Suprapubic skin (tissue), 4 donors: ENCODE data around the gene MAD2L1. TPM values are rescaled to one million over a fixed set of nuclear protein-coding genes. Genes with fewer than 3 reads are reported as not detected.
A peak's percentile ranks its signal among the peaks of the same experiment; 100 is the strongest.

ENCODE experiments used
- DNase-seq, 2 donors: peaks; one replicate each; pipeline ENCODE4 v3.0.0-alpha.2; 2019; ENCODE audit warnings: low spot score in 2 of 2
- H3K27ac ChIP-seq: fragments of 200-600 bp; sonication (generic); one replicate; pipeline ENCODE4 v1.5.1; 2019
- H3K27me3 ChIP-seq: fragments of 200-600 bp; sonication (generic); one replicate; pipeline ENCODE4 v1.5.1; 2019
- H3K36me3 ChIP-seq: fragments of 200-600 bp; sonication (generic); one replicate; pipeline ENCODE4 v1.5.1; 2019
- H3K4me1 ChIP-seq: fragments of 200-600 bp; sonication (generic); one replicate; pipeline ENCODE4 v1.5.1; 2019
- H3K4me3 ChIP-seq: fragments of 200-600 bp; sonication (generic); one replicate; pipeline ENCODE4 v1.5.1; 2019; ENCODE audit warnings: mild to moderate bottlenecking
- H3K9me3 ChIP-seq: fragments of 200-600 bp; sonication (generic); one replicate; pipeline ENCODE4 v1.5.1; 2019
- EP300 ChIP-seq: sonication (generic); formaldehyde crosslinking; IDR thresholded peaks from one replicate; pipeline ENCODE4 v1.6.1; 2017; ENCODE audit warnings: antibody characterized with exemption
- POLR2A ChIP-seq, 2 donors: fragments of 450-650 bp; IDR thresholded peaks; one replicate each; pipeline ENCODE4 v1.6.1; 2017; ENCODE audit warnings: antibody characterized with exemption in 2 of 2, mild to moderate bottlenecking in 2 of 2, moderate library complexity in 2 of 2
- POLR2AphosphoS5 ChIP-seq, 3 donors: sonication (generic); formaldehyde crosslinking; IDR thresholded peaks; one replicate each; pipeline ENCODE4 v1.6.1; 2017; ENCODE audit warnings: antibody characterized with exemption in 3 of 3
- WGBS: methylation state at CpG from one replicate; pipeline ENCODE4 v1.1.5; 2018; 5-methylcytosine and 5-hydroxymethylcytosine counted together
- total RNA-seq, 4 donors: library from RNA; depleted of rRNA; stranded (reverse); fragments of >200 nt; gene quantifications; one replicate each; pipeline ENCODE4 v1.1.0, GENCODE V29; 2016
- TF ChIP-seq, protein P1 (sequence below), 2 donors: fragments of 200-600 bp in 1 of 2; fragments of 450-650 bp in 1 of 2; sonication (generic) in 1 of 2; IDR thresholded peaks; one replicate each; pipeline ENCODE4 v1.5.1; 2016 to 2019; ENCODE audit warnings: antibody characterized with exemption in 2 of 2, mild to moderate bottlenecking in 1 of 2, moderate library complexity in 1 of 2

The MAD2L1 gene
- total RNA-seq, 4 donors from 2014 or later, result 0.68 to 3.0 (median 1.3) TPM

DNA sequence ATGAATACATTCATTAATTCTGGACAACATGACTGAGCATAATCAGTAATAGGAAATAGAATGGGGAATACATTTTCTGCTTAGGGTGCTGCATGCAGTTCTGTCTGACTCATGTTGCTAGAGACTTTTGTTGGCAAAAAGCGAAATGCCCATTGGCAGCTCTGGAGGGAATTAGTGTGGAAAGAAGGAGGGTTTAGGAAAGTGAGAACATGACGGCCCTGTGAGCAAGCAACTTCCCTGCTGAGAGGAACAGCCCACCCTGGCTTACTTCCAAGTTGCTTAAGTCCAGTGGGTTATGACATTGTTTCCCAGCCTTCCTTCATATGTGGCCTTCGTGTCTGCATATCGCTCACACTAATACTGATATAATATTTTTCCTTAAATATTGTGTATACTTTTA lies 13.8 kb downstream of the MAD2L1 start:
- no peaks in the 10 kb centered on the region for H3K9me3 ChIP-seq
- no peaks in the 10 kb centered on the region for H3K36me3 ChIP-seq
- no peak overlapping the region for H3K27ac ChIP-seq
- WGBS, result 74% methylated on average over 4 of the region's 4 CpGs
- DNase-seq, result no peak
- TF ChIP-seq, protein P1, sequence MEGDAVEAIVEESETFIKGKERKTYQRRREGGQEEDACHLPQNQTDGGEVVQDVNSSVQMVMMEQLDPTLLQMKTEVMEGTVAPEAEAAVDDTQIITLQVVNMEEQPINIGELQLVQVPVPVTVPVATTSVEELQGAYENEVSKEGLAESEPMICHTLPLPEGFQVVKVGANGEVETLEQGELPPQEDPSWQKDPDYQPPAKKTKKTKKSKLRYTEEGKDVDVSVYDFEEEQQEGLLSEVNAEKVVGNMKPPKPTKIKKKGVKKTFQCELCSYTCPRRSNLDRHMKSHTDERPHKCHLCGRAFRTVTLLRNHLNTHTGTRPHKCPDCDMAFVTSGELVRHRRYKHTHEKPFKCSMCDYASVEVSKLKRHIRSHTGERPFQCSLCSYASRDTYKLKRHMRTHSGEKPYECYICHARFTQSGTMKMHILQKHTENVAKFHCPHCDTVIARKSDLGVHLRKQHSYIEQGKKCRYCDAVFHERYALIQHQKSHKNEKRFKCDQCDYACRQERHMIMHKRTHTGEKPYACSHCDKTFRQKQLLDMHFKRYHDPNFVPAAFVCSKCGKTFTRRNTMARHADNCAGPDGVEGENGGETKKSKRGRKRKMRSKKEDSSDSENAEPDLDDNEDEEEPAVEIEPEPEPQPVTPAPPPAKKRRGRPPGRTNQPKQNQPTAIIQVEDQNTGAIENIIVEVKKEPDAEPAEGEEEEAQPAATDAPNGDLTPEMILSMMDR (IDR thresholded peaks at IDR 0.05), result no peak
- no peak for TF ChIP-seq EP300
- TF ChIP-seq POLR2A (IDR thresholded peaks at IDR 0.05), result no peak
- no peak for TF ChIP-seq POLR2AphosphoS5 (IDR thresholded peaks at IDR 0.05)
- H3K27me3 ChIP-seq, result no peaks in the 10 kb centered on the region
- H3K4me1 ChIP-seq, result no peaks in the 10 kb centered on the region
- no peak overlapping the region for H3K4me3 ChIP-seq

DNA sequence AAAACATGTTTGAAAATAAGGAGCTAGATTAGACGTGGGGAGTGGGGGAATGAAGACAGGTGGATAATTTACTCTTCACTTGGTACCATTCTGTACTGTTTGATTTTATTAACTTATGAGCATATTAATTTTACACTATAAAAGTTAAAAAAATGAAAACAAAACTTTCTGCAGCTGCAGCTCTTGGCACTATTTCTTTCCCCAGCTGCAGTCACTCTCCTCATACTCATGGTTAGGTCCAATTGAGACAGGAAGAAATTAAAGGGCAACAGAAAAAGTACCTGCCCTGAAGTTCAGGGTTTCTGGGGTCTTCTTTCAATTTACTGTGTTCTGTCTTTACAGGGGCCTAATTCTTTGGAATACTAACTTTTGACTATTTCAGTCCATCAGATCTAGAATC lies 15.4 kb downstream of the MAD2L1 start:
- no peaks in the 10 kb centered on the region for H3K9me3 ChIP-seq
- TF ChIP-seq EP300, result no peak
- TF ChIP-seq, protein P1 (IDR thresholded peaks at IDR 0.05), result no peak
- TF ChIP-seq POLR2AphosphoS5 (IDR thresholded peaks at IDR 0.05), result no peak
- TF ChIP-seq POLR2A (IDR thresholded peaks at IDR 0.05), result no peak
- no peaks in the 10 kb centered on the region for H3K27me3 ChIP-seq
- DNase-seq, result no peak
- H3K4me3 ChIP-seq, result no peak overlapping the region
- H3K4me1 ChIP-seq, result no peaks in the 10 kb centered on the region
- 89% methylated on average over 1 of the region's 1 CpG for WGBS
- H3K27ac ChIP-seq, result no peak overlapping the region
- H3K36me3 ChIP-seq, result no peaks in the 10 kb centered on the region

DNA sequence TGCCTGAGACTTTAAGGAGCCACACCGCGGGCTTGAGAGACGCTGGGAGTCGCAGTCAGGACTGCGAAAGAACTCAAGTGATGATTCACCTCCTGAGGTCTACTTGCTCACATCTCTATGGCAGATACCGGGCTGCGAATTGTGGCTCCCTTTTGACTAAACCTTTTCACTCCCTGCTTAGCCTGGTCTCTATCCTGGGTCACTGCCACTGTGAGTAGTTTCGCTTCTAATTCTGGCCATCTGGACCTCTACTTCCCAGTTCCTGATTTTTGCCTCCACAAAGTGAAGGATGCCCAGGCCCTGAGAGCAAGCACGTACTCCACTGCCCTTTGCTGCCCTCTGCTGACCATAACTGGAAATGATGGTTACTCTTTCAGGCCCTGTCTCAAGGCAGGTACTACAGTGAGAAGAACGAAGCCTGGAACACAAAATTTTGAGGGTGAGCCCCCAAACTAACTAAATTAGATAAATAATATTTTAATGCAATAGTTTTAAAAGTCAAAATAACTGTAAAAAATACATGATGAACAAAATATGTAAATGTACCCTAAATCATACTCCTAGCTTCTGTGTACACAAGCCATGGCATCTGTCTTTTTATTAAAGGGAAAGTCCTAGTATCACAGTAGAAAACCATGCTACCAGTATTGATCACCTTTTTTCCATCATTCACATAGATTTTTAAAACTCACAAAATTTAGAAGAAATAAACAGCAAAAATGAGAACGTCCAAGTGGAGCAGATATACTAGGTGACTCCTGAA lies 16.7 kb downstream of the MAD2L1 start:
- peak; percentile 74 to 86 for DNase-seq
- TF ChIP-seq EP300 (no peak), POLR2AphosphoS5 (IDR thresholded peaks at IDR 0.05) (no peak), POLR2A (IDR thresholded peaks at IDR 0.05) (no peak)
- TF ChIP-seq, protein P1 (IDR thresholded peaks at IDR 0.05), result peak; percentile 66 to 81
- Histone ChIP-seq H3K27ac (no peak overlapping the region), H3K4me3 (peak overlapping the region; percentile 31), H3K27me3 (no peaks in the 10 kb centered on the region), H3K9me3 (no peaks in the 10 kb centered on the region), H3K4me1 (no peaks in the 10 kb centered on the region), H3K36me3 (no peaks in the 10 kb centered on the region)
- 34% methylated on average over 11 of the region's 11 CpGs for WGBS

DNA sequence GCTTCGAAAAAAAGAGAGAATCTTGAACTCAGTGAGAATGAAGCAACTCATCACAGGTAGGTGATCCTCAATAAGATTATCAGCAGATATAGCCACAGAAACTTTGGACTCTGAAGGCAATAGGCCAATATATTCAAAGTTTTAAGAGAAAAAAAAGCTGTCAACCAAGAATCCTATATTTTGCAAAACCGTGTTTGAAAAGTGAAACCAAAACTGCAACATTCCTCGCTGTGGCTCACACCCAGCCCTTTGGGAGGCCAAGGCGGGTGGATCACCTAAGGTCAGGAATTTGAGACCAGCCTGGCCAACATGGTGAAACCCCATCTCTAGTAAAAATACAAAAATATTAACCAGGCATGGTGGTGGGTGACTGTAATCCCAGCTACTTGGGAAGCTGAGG lies 22.8 kb downstream of the MAD2L1 start:
- Histone ChIP-seq H3K4me3 (no peak overlapping the region), H3K36me3 (no peaks in the 10 kb centered on the region), H3K9me3 (no peaks in the 10 kb centered on the region), H3K4me1 (no peaks in the 10 kb centered on the region), H3K27me3 (no peaks in the 10 kb centered on the region), H3K27ac (no peak overlapping the region)
- DNase-seq, result no peak
- WGBS, result 77% methylated on average over 4 of the region's 4 CpGs
- no peak for TF ChIP-seq POLR2AphosphoS5 (IDR thresholded peaks at IDR 0.05)
- TF ChIP-seq, protein P1 (IDR thresholded peaks at IDR 0.05), result no peak
- no peak for TF ChIP-seq POLR2A (IDR thresholded peaks at IDR 0.05)
- no peak for TF ChIP-seq EP300

DNA sequence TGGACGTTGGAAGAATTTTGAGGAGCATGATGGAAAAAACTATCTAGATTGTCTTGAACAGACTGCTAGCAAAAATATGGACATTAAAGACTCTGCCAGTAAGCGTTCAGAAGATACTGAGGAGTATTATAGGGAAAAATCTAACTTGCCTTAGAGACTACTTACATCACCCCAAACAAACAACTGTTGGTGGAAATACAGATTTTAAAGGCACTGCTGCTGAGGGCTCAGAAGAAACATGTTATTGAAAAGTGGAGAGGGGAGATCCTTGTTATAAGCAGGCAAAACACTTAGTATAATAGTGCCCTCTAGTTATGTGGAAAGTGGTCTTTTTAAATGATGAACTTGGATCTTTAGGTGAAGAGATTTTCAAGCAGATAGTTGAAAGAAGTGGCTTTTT lies 29.2 kb downstream of the MAD2L1 start:
- WGBS, result 73% methylated on average over 2 of the region's 2 CpGs
- no peaks in the 10 kb centered on the region for H3K9me3 ChIP-seq
- DNase-seq, result no peak
- H3K27me3 ChIP-seq, result peaks cover 13% of the 10 kb centered on the region
- no peaks in the 10 kb centered on the region for H3K4me1 ChIP-seq
- no peak for TF ChIP-seq POLR2AphosphoS5 (IDR thresholded peaks at IDR 0.05)
- no peak for TF ChIP-seq POLR2A (IDR thresholded peaks at IDR 0.05)
- TF ChIP-seq, protein P1 (IDR thresholded peaks at IDR 0.05), result no peak
- no peak for TF ChIP-seq EP300
- no peaks in the 10 kb centered on the region for H3K36me3 ChIP-seq
- H3K27ac ChIP-seq, result no peak overlapping the region
- H3K4me3 ChIP-seq, result no peak overlapping the region
